ENCODE results near the gene TPM3.

DNA sequence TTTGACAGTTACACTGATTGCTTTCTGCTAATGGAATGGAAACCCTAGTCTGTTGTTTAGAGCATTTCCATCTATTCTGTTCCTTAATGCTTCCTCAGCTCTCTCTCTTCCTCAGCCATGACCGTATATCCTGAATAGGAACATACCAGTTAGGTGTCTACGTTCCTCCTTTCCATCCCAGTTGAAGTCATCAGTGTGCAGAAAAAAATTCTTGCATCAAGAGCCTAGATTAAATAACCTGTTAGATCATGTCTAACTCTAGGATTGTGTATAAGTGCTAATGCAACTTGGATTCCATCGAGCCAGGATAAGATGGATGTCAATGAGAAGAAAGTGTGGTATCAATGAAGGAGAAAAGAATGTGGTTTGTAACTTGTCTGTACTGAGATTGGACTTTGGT lies 47.6 kb upstream of the TPM3 start:
- TF ChIP-seq, protein P1, sequence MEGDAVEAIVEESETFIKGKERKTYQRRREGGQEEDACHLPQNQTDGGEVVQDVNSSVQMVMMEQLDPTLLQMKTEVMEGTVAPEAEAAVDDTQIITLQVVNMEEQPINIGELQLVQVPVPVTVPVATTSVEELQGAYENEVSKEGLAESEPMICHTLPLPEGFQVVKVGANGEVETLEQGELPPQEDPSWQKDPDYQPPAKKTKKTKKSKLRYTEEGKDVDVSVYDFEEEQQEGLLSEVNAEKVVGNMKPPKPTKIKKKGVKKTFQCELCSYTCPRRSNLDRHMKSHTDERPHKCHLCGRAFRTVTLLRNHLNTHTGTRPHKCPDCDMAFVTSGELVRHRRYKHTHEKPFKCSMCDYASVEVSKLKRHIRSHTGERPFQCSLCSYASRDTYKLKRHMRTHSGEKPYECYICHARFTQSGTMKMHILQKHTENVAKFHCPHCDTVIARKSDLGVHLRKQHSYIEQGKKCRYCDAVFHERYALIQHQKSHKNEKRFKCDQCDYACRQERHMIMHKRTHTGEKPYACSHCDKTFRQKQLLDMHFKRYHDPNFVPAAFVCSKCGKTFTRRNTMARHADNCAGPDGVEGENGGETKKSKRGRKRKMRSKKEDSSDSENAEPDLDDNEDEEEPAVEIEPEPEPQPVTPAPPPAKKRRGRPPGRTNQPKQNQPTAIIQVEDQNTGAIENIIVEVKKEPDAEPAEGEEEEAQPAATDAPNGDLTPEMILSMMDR (IDR thresholded peaks at IDR 0.05) = no peak
- no peak for TF ChIP-seq POLR2A (IDR thresholded peaks at IDR 0.05)
